IPS-NIHi11 (cell line): ENCODE data around the gene NUP42.
"Not testable (repeated sequence)": the region's sequence is repeated elsewhere in the genome, so short reads cannot be mapped to it uniquely, and the experiment has no call there.

Experiments
- DNase-seq: peaks from one replicate; pipeline ENCODE4 v3.0.0; 2012; ENCODE audit warnings: mixed read lengths, low spot score

NUP42 gene

GRCh38 chr7:23181684-23182553 lies at the start of gene NUP42:
TSS of gene NUP42 (plus strand) at chr7:23182048. CDS start at chr7:23182086, 38 bp downstream.
- peak; percentile 96 for DNase-seq

GRCh38 chr7:23133797-23134196 lies 48.1 kb upstream of the NUP42 start:
- no peak for DNase-seq

GRCh38 chr7:23135755-23136154 lies 46.1 kb upstream of the NUP42 start:
- DNase-seq, result no peak

- no peak for DNase-seq
Measured at GRCh38 chr7:23136216-23136615, 45.6 kb upstream of the NUP42 start.

GRCh38 chr7:23157679-23158078 lies 24.2 kb upstream of the NUP42 start:
- DNase-seq, result no peak

GRCh38 chr7:23158546-23158945 lies 23.3 kb upstream of the NUP42 start:
- no peak for DNase-seq

GRCh38 chr7:23161482-23161881 lies 20.4 kb upstream of the NUP42 start:
- no peak for DNase-seq

GRCh38 chr7:23164846-23165245 lies 17.0 kb upstream of the NUP42 start:
- no peak for DNase-seq

- DNase-seq, result no peak
Measured at GRCh38 chr7:23165316-23165715, 16.5 kb upstream of the NUP42 start.

- no peak for DNase-seq
Measured at GRCh38 chr7:23167691-23168090, 14.2 kb upstream of the NUP42 start.

- no peak for DNase-seq
Measured at GRCh38 chr7:23168111-23168885, 13.6 kb upstream of the NUP42 start.

- DNase-seq, result no peak
Measured at GRCh38 chr7:23175938-23176337, 5.9 kb upstream of the NUP42 start.

- no peak for DNase-seq
Measured at GRCh38 chr7:23183279-23184012, 1.6 kb downstream of the NUP42 start.

- no peak for DNase-seq
Measured at GRCh38 chr7:23184291-23184690, 2.4 kb downstream of the NUP42 start.

GRCh38 chr7:23184709-23185359 lies 3.0 kb downstream of the NUP42 start:
- no peak for DNase-seq

- no peak for DNase-seq
Measured at GRCh38 chr7:23185980-23186379, 4.1 kb downstream of the NUP42 start.

- no peak for DNase-seq
Measured at GRCh38 chr7:23191022-23191421, 9.2 kb downstream of the NUP42 start.

GRCh38 chr7:23193650-23194227 lies 11.9 kb downstream of the NUP42 start:
- DNase-seq, result not testable (repeated sequence)

GRCh38 chr7:23196306-23196705 lies 14.5 kb downstream of the NUP42 start:
- no peak for DNase-seq

- DNase-seq, result not testable (repeated sequence)
Measured at GRCh38 chr7:23197745-23198144, 15.9 kb downstream of the NUP42 start.

- no peak for DNase-seq
Measured at GRCh38 chr7:23200331-23200730, 18.5 kb downstream of the NUP42 start.

GRCh38 chr7:23204241-23204640 lies 22.4 kb downstream of the NUP42 start:
- DNase-seq, result no peak
